Right atrium auricular region (tissue), 2 donors: ENCODE results near the gene FUBP3. TPM values are rescaled to one million over a fixed set of nuclear protein-coding genes. Genes with fewer than 3 reads are reported as not detected.

ENCODE experiments used
- DNase-seq: peaks from one replicate; pipeline ENCODE4 v3.0.0-alpha.2; 2019; ENCODE audit warnings: low spot score
- H3K27ac ChIP-seq, 2 donors: fragments of 200-600 bp; sonication (generic); 1 replicate in 1 of 2; 2 replicates in 1 of 2; pipeline ENCODE4 v1.5.1; 2016 to 2019
- H3K27me3 ChIP-seq, 2 donors: fragments of 200-600 bp; sonication (generic); one replicate each; pipeline versions ENCODE4 v1.5.1 to v1.6.0; 2017 to 2019
- H3K36me3 ChIP-seq: fragments of 200-600 bp; sonication (generic); one replicate; pipeline ENCODE4 v1.5.1; 2016
- H3K4me1 ChIP-seq, 2 donors: fragments of 200-600 bp; sonication (generic); one replicate each; pipeline versions ENCODE4 v1.5.1 to v1.6.0; 2017 to 2019
- H3K4me3 ChIP-seq, 2 donors: fragments of 200-600 bp; sonication (generic); 1 replicate in 1 of 2; 2 replicates in 1 of 2; pipeline ENCODE4 v1.5.1; 2017 to 2019; ENCODE audit warnings: mild to moderate bottlenecking in 1 of 2, moderate library complexity in 1 of 2
- H3K9me3 ChIP-seq, 2 donors: fragments of 200-600 bp; sonication (generic); one replicate each; pipeline ENCODE4 v1.5.1; 2019
- total RNA-seq, 2 donors: library from RNA; depleted of rRNA; stranded (reverse); fragments of >200 nt; gene quantifications; one replicate each; pipeline ENCODE4 v1.1.0, GENCODE V29; 2016
- TF ChIP-seq, protein P1 (sequence below), 2 donors: fragments of 200-600 bp; sonication (generic); IDR thresholded peaks; one replicate each; pipeline ENCODE4 v1.5.1; 2019; ENCODE audit warnings: antibody characterized with exemption in 2 of 2

Gene FUBP3
- total RNA-seq, 2 donors from 2014 or later, result 21.1 to 24.8 TPM

DNA sequence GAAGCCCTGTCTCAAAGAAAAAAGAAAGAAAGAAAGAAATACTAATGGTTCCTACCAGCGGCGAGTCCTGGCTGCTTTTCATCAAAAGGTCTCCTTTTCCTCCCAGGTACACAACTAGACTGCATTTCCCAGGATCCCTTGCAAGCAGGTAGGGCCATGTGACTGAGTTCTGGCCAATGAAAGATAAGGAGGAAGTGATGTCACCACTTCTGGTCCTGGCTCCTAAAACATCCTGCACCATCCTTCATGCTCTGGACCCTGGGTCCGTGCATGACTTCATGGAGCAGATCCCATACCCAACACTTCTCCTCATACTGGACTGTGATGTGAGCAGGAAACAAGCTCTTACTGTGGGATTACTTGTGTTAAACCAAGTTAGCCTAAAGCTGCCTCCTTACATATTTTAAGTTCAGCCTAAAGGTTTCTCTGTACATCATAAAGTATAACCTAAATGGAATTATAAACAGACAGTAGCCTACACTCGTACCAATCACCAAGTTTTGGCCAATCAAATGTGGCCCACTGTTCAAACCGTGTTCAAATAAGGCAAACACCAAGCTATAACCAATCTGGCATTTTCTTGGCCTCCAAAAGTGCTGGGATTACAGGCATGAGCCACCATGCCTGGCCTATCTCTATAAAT is 30.2 kb upstream of the FUBP3 start:
- Histone ChIP-seq H3K4me3 (no peak overlapping the region), H3K27me3 (no peaks in the 10 kb centered on the region), H3K4me1 (no peaks in the 10 kb centered on the region), H3K9me3 (peaks cover 0 to 3% of the 10 kb centered on the region in 2 donors), H3K36me3 (no peaks in the 10 kb centered on the region), H3K27ac (no peak overlapping the region)
- no peak for DNase-seq
- TF ChIP-seq, protein P1, sequence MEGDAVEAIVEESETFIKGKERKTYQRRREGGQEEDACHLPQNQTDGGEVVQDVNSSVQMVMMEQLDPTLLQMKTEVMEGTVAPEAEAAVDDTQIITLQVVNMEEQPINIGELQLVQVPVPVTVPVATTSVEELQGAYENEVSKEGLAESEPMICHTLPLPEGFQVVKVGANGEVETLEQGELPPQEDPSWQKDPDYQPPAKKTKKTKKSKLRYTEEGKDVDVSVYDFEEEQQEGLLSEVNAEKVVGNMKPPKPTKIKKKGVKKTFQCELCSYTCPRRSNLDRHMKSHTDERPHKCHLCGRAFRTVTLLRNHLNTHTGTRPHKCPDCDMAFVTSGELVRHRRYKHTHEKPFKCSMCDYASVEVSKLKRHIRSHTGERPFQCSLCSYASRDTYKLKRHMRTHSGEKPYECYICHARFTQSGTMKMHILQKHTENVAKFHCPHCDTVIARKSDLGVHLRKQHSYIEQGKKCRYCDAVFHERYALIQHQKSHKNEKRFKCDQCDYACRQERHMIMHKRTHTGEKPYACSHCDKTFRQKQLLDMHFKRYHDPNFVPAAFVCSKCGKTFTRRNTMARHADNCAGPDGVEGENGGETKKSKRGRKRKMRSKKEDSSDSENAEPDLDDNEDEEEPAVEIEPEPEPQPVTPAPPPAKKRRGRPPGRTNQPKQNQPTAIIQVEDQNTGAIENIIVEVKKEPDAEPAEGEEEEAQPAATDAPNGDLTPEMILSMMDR (IDR thresholded peaks at IDR 0.05), result no peak

- no peaks in the 10 kb centered on the region for H3K36me3 ChIP-seq
- TF ChIP-seq, protein P1 (IDR thresholded peaks at IDR 0.05), result no peak
- no peak overlapping the region for H3K27ac ChIP-seq
- H3K4me3 ChIP-seq, result no peak overlapping the region
- H3K4me1 ChIP-seq, result no peaks in the 10 kb centered on the region
- no peak for DNase-seq
- no peaks in the 10 kb centered on the region for H3K9me3 ChIP-seq
- H3K27me3 ChIP-seq, result no peaks in the 10 kb centered on the region
Measured at GRCh38 chr9:130554606-130555005, 24.8 kb upstream of the FUBP3 start.

- no peaks in the 10 kb centered on the region for H3K27me3 ChIP-seq
- H3K9me3 ChIP-seq, result no peaks in the 10 kb centered on the region
- no peak overlapping the region for H3K27ac ChIP-seq
- H3K36me3 ChIP-seq, result no peaks in the 10 kb centered on the region
- TF ChIP-seq, protein P1 (IDR thresholded peaks at IDR 0.05), result no peak
- H3K4me1 ChIP-seq, result no peaks in the 10 kb centered on the region
- no peak for DNase-seq
- H3K4me3 ChIP-seq, result no peak overlapping the region
Measured at GRCh38 chr9:130555061-130555460, 24.3 kb upstream of the FUBP3 start.

GRCh38 chr9:130555968-130556367 is 23.4 kb upstream of the FUBP3 start:
- Histone ChIP-seq H3K27me3 (no peaks in the 10 kb centered on the region), H3K4me1 (no peaks in the 10 kb centered on the region), H3K27ac (no peak overlapping the region), H3K4me3 (no peak overlapping the region), H3K9me3 (no peaks in the 10 kb centered on the region), H3K36me3 (no peaks in the 10 kb centered on the region)
- DNase-seq, result no peak
- TF ChIP-seq, protein P1 (IDR thresholded peaks at IDR 0.05), result no peak

GRCh38 chr9:130556396-130557076 is 22.8 kb upstream of the FUBP3 start:
- Histone ChIP-seq H3K27ac (no peak overlapping the region), H3K4me3 (no peak overlapping the region), H3K27me3 (no peaks in the 10 kb centered on the region), H3K36me3 (no peaks in the 10 kb centered on the region), H3K9me3 (no peaks in the 10 kb centered on the region), H3K4me1 (no peaks in the 10 kb centered on the region)
- DNase-seq, result no peak
- TF ChIP-seq, protein P1 (IDR thresholded peaks at IDR 0.05), result no peak
